ENCODE measurements around the gene PEDS1. TPM values are rescaled to one million over a fixed set of nuclear protein-coding genes. Genes with fewer than 3 reads are reported as not detected.
"Not testable (repeated sequence)": the region's sequence is repeated elsewhere in the genome, so short reads cannot be mapped to it uniquely, and the experiment has no call there.

PEDS1 gene
- polyA plus RNA-seq, 12 donors: 19.9 to 52.3 (median 24.5) TPM; not detected in 1

GRCh38 chr20:50191544-50192363 lies 38.2 kb upstream of the PEDS1 start:
- DNase-seq: peak; percentile 59

DNA sequence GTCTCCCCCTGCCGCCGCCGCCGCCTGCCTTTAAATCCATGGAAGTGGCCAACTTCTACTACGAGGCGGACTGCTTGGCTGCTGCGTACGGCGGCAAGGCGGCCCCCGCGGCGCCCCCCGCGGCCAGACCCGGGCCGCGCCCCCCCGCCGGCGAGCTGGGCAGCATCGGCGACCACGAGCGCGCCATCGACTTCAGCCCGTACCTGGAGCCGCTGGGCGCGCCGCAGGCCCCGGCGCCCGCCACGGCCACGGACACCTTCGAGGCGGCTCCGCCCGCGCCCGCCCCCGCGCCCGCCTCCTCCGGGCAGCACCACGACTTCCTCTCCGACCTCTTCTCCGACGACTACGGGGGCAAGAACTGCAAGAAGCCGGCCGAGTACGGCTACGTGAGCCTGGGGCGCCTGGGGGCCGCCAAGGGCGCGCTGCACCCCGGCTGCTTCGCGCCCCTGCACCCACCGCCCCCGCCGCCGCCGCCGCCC lies 37.6 kb upstream of the PEDS1 start:
- no peak for DNase-seq

DNA sequence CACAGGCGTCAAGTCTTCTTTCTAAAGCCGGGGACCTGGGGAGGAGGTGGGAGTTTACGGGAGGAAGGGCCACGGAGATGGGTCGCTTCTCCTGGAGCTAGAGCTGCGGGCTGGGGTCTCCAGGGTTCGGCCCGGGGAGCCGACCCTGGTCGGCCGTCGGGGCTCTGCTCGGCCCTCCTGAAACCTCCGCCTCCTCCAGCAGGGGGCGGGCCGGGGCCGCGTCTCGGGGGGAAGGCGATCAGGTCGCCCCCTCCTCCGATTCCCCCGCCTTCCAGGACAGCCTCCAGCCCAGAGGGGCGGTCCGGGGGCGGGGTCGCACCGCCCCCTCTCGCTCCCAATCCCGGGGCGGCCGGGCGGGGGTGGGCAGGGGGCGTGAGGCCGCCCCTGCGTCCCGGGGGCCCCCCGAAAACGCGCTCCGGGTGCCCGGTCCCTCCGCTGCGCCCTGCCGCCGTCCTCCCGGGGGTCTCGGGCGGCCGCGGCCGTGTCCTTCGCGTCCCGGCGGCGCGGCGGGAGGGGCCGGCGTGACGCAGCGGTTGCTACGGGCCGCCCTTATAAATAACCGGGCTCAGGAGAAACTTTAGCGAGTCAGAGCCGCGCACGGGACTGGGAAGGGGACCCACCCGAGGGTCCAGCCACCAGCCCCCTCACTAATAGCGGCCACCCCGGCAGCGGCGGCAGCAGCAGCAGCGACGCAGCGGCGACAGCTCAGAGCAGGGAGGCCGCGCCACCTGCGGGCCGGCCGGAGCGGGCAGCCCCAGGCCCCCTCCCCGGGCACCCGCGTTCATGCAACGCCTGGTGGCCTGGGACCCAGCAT lies 36.9 kb upstream of the PEDS1 start, which contains the start of gene CEBPB:
Gene CEBPB (plus strand): TSS at position 580 of the 814 bp plus-strand sequence. CDS start 204 bp downstream, at position 784.
- peak; percentile 92 for DNase-seq

- DNase-seq: no peak
Observed at GRCh38 chr20:50189681-50190250, 36.2 kb upstream of the PEDS1 start.

DNA sequence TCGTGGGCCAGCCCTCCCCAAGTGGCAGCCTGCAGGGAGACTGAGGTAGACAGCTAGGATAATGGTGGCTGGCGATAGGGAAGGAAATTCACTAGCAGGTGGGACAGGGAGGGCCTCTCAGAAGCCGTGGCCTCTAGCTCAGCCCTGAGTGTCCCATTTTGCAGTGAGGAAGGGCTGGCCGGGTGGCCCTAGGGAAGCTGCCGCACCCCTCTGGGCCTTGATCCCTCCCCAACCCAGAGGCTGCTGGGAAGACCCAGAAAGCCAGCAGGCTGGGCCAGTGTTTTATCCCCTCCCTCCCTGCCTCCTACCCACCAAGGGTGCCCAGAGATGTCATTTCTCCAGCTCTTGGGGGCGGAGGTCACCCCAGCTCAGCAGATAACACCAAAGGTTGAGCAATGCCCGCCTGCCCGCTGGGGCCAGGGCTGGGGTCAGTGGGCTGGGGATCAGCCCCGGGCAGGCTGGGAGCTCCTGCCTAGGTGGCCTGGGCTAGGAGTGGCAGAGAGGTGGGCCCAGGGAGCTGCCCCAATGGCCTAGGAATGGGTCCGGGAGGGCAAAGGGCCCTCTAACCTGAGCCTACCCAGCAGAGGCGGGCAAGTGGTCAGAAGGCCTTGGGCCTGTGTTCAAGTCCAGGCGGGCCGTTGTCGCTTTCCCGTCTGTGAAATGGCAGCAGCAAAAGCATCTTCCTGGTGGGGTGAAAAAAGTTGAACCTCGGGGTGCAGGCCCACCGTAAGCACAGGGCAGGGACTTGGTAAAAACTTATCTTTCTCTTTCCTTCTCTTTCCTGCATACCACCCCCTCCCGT lies 35.6 kb upstream of the PEDS1 start:
- DNase-seq: no peak

- no peak for DNase-seq
Observed at GRCh38 chr20:50188287-50188688, 34.8 kb upstream of the PEDS1 start.

GRCh38 chr20:50187403-50188051 lies 34.0 kb upstream of the PEDS1 start:
- DNase-seq: no peak

DNA sequence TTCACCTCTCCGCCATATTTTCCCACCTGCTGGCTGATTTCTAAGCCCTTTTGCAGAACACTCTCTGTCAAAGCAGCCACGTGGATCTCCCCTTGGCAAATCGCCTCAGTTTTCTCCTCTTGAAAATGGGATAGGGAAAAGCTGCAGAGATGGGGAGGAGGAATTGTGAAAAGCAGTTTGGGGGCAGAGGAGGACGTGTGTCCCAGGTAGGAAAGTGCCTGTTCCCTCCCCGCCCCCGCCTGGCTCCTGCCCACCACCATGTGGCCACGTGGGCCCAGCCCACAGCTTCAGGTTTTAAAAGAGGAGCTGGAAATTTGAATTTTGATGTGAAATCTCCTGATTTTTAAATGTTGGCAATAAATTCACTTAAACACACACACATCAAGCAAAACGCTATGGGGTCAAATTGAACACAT lies 33.5 kb upstream of the PEDS1 start:
- DNase-seq: no peak

GRCh38 chr20:50186151-50186885 lies 32.8 kb upstream of the PEDS1 start:
- peak; percentile 89 for DNase-seq

- no peak for DNase-seq
Observed at GRCh38 chr20:50185426-50185825, 31.9 kb upstream of the PEDS1 start.

DNA sequence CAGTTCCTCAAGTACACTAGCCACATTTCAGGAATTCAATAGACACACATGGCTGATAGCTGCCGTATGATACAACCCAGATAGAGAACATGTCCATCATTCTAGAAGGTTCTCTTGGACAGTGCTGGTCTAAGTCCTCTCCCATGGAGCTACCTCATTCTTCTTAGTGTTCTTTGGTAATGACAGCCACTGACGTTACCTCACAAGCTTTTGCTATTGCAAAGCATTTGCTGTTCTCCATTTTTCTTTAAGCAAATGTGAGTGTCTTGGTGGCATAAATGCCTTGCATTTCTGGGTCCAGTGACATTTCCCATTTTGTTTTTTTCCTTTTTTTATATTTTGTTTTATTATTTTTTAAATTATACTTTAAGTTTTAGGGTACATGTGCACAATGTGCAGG lies 28.8 kb upstream of the PEDS1 start:
- DNase-seq: no peak

GRCh38 chr20:50181344-50181743 lies 27.8 kb upstream of the PEDS1 start:
- DNase-seq: no peak

- DNase-seq: not testable (repeated sequence)
Observed at GRCh38 chr20:50178672-50179071, 25.1 kb upstream of the PEDS1 start.

GRCh38 chr20:50175938-50176933 lies 22.7 kb upstream of the PEDS1 start:
- no peak for DNase-seq

DNA sequence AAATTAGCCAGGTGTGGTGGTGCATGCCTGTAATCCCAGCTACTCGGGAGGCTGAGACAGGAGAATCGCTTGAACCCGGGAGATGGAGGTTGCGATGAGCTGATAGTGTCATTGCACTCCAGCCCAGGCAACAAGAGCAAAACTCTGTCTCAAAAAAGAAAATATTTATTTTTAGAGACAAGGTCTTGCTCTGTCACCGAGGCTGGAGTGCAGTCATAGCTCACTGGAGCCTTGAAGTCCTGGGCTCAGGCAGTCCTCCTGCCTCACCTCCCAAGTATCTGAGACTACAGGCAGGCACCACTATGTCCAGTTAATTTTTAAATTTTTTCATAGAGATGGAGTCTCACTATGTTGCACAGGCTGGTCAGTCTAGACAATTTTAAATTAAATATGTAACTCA lies 20.9 kb upstream of the PEDS1 start:
- DNase-seq: no peak

GRCh38 chr20:50172347-50173013 lies 19.0 kb upstream of the PEDS1 start:
- peak; percentile 62 for DNase-seq

DNA sequence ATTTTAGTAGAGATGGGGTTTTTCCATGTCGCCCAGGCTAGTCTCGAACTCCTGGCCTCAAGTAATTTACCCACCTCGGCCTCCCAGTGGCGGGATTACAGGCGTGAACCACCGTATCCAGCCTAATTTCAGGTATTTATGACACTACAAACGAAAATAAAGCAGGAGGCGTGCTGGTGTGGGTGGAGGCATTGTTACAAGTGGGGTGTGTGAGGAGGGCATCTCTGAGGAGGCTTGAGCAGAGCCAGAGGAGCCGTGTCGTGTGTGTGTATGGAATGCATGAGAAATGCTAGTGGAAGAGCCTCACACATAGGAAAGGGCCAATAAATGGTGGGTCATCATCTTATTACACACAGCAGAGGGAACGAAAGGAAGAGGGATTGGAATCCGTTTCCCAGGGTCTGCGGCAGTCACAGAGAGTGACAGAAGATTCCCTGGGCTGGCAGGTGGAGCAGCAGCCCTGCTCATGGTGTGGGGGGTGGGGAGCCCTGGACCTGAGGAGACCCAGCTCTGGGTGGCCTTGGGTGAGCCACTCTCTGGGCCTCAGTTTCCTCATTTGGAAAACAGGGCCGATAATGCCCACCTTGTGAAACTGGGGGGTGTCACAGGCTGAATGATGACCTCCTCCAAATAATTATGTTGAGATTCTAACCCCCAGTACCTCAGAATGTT lies 17.2 kb upstream of the PEDS1 start:
- DNase-seq: no peak

All from muscle of arm (tissue), 12 donors.